ENCODE measurements around the gene COQ6.
"Not testable (repeated sequence)": the region's sequence is repeated elsewhere in the genome, so short reads cannot be mapped to it uniquely, and the experiment has no call there.

The COQ6 gene

DNA sequence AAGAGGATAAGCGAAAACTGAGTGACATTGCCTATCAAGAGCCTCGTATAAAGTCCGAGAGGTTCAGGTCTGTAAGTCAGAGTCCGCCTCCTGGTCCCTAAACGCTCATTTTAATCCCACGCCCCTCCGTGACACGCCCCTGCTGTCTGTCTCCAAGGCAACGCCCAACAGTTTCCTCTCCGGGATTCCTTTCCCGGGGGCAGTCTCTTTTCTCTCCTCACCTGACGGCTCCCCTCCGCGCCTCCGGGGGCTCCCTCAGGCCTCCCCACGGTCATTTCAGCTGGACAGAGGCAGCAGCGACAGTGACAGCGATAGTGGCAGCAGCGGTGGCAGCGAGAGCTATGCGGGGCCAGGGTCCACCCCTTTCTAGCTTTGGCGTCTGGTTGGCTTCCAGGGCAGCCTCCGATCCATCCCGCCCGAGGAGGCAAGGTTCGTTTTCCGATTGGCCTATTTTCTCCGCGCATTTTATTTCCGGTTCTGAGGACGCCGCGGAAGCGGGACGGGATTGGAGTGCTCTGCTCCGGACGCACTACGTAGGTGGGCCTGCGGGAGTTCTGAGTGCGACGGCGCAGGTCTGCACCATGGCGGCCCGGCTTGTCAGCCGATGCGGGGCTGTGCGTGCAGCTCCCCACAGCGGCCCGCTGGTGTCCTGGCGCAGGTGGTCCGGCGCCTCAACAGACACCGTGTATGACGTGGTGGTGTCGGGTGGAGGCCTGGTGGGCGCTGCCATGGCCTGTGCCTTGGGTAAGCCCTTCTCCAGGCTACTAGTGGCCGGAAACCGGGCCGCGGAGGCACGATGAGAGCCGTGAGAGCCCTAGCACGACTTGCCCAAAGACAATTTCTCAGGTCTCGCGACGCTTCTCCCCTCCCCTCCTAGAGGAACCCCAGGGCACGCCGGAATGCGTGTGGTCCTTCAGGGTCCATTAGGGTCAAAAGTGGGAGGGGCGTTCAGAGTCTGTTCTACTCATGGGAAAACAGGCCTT lies at the start of gene COQ6, which contains the start of gene FAM161B:
Gene COQ6 (plus strand): TSS at position 551 of the 983 bp plus-strand sequence. CDS start 31 bp downstream, at position 582.
Gene FAM161B (minus strand): TSS at position 343 of the 983 bp plus-strand sequence. CDS start 68 bp downstream, at position 275.
- peak; percentile 98 for DNase-seq

DNA sequence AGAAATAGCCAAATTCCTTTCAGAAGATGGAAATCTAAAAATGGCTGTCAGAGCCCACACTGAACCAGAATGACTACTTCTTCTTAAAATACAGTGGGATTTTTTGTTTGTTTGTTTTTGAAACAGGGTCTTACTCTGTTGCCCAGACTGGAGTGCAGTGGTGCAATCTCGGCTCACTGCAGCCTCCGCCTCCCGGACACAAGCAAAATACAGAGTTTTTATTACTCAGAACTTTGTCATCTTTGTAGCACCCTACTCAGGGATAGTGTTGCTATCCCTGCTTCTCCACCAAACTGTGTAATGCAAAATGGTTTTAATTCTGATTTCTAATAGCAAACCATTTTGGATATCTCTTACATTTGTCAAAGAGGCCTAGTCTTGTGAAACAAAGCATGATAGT lies 47.1 kb upstream of the COQ6 start:
- no peak for DNase-seq

DNA sequence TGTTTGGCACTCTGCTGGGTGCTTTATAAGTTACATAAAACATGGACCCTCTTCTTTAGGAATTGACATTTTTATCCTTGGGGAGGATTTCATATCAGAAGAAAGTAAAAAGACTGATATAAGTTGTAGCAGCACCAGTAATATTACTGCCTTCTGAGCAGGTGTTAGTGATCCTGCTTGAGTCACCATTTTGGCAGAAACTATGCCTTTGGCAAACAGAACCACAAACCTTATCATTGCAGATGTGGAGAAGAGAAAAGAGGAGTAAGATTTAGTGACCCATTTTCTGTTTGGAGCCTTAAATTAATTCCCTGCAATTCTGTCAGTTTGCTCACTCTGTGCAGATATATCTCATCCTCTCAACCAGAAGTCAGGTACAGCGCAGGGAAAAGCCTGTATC lies 40.4 kb upstream of the COQ6 start:
- no peak for DNase-seq

DNA sequence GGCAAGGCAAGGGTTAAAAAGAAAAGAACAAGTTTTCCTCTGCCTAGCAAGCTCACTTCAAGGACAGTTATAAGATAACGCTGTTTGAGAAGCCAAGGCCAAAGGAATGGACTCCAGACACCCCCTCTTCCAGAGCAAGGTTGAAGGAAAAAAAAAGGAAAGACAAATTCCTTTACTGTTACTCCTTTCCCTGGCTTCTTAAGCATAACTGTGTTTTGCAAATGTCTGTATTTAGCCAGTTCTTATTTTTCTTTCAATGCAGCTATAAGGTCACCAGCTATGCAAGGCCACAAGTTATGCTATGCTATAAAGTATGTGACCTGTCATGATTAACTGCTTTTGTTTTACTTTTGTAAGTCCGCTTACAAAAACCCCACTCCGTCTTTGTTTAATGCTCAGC lies 36.8 kb upstream of the COQ6 start:
- no peak for DNase-seq

DNA sequence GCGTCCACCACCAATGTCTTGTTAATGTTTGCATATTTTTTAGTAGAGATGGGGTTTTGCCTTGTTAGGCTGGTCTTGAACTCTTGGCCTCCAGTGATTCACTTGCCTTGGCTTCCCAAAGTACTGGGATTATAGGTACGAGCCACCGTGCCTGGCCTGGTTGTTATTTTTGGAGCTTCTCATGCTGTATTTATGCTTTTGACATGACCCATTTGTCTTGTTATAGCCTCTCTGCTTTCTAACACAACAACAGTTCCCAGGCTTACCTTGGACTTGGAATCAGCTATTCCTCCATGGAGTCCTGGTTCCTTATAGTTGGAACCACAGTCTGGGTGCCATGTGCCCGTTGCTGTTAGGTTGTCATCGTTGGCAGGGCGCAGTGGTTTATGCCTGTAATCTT lies 33.8 kb upstream of the COQ6 start:
- no peak for DNase-seq

DNA sequence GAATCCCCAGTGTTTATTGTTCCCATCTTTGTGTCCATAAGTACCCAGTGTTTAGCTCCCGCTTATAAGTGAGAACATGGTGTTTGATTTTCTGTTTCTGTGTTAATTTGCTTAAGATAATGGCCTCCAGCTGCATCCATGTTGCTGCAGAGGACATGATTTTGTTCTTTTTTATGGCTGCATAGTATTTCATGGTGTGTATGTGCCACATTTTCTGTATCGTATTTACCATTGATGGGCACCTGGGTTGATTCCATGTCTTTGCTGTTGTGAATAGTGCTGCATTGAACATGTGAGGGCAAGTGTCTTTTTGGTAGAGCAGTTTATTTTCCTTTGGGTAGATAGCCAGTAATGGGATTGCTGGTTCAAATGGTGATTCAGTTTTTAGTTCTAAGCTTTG lies 30.6 kb upstream of the COQ6 start:
- DNase-seq: not testable (repeated sequence)

DNA sequence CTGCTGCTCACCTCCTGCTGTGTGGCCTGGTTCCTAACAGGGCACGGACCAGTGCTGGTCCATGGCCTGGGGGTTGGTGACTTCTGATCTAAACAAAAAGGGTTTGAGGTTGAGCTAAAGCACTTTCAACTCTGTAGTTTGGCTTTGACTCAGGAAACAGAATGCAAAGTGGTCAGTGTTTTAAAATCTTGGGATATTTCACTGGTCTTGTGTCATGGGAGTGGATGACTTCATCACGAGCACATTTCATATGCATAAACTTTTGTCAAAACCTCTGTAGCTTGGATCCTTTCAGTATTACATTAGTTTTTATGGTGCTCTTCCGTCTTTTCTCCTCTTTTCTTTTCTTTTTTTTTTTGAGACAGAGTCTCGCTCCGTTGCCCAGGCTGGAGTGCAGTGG lies 25.8 kb upstream of the COQ6 start:
- DNase-seq: no peak

DNA sequence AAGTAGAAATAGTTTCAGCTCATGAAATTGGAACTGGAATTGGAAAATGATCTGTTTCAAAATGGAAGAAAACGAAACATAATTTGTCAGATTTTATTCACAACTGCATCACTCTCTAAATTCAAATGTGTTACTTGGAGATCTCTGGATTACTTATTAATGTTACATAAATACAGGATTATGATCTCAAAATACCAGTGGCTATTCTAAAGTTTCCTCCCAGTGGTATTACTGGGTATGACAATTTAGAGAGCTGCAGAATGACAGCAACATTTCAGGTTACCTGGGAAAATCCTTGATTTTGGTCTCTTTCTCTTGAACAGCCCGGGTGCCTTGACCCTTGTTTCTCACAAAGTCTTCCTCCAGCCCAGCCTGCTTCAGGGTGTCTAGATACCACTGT lies 14.4 kb upstream of the COQ6 start:
- no peak for DNase-seq

DNA sequence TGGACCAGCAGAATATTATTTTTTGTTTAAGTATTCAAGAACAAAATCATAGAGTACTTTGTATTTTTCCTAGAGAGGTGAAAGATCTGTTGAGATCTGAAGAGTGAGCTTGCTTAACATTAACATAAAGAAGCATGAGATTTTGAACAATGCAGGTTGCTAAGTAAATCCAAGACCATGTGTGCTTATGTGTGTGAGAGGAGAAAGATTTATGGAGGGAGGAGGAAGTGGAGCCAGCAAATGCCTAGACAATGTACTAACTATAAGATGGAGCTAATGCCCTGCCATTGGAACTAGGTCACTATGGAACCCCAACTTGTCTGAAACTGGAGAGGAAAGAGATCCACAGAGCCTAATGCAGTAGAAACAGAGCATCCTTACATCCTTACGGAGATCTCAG lies 13.6 kb upstream of the COQ6 start:
- no peak for DNase-seq

DNA sequence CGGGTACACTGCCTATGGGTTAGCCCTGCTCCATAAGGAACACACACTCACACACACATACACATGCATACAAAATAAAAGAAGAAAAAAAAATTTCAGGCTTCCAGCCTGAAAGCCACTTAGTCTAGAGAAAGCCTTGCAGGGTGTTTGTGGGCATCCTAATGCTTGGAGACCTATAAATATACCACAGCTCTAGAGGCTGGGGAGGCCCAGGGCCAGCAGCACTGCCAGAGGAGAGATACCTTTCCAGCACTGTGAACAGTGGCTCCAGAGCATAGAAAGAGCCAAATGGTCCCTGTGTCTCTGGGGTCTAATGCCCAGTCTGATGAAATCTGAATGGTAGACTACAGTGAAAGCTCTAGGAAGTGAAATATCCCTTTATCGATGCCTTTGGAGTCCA lies 13.1 kb upstream of the COQ6 start:
- no peak for DNase-seq

DNA sequence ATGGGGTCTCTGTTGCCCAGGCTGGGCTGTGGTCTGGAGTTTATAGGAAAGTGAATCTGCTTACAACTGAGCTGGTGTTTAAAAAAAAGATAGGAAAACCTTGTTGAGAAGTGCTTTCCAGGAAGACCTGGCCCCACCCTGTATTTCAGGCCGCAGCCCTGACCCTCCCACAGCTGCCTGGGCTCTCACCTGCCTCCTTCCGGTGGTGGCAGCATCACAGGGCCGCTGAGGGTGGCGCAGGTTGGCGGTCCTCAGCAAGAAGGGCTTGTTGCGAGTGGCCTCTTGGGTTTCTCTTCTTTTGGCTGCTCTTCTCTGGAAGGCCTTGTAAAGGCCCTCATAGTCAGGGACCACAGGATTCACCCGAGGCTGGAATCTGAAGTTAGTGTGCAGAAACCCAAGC lies 7.9 kb upstream of the COQ6 start:
- DNase-seq: no peak

DNA sequence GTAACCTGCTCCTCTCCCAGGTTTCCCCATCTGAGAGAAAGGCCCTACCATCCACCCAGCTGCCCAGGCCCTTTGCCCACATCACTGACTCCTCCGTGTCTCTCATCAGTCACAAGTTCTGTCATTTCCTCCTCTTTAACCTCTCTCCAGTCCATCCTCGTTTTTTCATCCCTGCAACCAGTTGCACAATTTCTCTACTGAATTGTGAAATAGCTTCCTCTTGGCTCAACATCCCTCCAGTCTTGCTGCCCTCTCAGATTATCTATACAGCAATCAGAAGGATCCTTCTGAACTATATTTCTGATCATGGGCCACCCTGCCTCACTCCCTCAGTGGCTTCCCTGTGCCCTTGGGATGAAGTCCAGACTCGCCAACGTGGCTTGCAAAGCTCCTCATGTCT lies 7.0 kb upstream of the COQ6 start:
- DNase-seq: no peak

DNA sequence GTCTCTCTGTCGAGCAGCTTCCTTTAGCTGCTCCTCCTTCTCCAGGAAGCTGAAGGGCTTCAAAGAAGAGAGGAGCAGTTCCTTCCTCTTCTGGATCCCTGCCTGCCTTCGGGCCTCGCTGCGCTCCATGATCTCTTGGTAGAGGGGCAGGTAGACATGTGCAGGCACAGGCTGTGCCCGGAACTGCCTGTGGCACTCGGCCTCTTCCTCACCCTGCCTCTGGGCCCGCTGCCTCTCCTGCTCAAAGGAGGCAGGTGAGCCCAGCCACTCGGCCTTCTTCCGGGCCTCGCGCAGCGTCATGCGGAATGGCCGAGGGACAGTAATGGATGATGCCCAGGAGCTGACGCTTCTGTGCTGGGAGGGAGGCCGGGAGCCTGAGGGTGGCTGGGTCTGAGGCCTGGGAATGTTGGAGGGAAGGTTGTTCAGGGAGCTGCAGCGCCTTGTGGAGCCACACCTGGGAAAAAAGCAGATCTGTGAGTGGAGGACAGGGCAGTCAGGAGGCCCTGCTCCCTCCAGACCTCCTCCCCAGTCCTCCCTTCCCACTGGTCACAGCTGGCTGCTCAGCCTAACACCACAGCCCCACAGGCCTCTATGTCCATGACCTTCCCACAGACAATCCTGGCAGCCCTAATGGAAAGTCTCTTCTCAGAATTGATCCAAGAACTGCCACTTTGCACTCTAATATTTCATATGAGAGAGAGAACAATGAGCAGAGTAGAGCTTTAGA lies 5.5 kb upstream of the COQ6 start:
- no peak for DNase-seq

DNA sequence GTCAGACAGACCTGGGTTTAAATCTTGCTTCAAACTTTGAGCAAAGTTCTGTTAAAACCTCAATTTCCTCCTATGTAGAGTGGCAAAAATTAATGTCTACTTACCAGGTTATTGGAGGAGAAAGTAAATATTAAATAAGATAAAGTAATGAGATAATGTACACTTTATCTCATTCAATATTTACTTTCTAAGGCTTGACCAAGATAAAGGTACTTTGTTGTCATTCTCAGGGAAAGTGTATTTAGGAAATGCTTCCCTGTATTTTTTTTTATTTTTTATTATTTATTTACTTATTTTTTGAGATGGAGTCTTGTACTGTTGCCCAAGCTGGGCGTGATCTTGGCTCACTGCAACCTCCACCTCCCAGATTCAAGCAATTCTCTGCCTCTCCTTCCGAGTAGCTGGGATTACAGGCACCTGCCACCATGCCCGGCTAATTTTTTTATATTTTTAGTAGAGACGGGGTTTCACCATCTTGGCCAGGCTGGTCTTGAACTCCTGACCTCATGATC lies 4.9 kb upstream of the COQ6 start:
- DNase-seq: no peak

DNA sequence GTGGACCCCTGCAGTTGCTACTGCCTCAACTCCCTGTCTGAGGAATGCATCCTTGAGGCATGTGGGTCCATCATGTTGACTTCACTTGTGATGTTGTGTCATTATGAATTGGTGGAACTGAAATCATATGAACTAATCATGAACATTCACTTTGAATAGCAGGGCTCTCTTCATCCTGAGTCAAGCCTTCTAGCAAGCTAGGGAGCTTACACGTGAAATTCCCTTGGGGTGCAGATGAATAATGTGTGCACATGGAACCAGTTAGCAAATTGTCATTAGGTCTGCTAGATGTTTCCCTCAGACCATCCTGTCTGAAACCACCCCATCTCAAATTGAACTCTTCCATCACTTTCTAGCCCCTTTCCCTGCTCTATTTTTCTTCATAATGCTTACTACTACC lies 3.6 kb downstream of the COQ6 start:
- DNase-seq: no peak

DNA sequence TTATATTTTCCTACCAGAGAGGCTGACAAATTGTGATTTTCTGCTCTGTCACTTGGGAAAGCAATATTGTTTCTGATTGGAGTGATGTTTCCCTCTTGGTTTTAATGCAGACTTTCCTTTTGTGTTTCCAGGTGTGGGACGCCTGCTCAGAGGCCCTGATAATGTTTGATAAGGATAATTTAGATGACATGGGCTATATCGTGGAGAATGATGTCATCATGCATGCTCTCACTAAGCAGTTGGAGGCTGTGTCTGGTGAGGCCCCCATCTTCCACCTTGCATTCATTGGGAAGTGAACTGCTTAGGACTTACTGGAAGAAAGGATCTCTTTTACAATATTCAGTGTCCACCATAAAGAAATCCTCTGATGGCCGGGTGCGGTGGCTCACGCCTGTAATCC lies 5.6 kb downstream of the COQ6 start:
- no peak for DNase-seq

DNA sequence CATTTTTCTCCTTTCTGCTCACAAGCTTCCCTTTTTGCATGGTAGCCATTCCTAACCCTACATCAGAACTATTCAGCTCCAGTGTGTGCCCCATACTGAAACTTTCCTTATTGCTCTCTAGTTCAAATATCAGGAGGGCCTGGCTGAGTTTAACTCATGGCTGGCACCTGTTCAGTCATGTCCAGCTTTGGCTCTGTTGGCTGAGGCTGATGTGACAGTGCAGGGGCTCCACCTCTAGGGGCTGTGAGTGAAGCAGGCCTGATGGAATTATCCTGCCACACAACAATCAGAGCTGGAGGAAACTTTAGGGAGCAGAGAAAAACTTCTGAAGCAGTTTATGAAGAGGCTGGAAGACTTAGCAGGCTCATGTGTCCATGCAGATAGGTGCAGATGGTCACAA lies 8.5 kb downstream of the COQ6 start:
- no peak for DNase-seq

DNA sequence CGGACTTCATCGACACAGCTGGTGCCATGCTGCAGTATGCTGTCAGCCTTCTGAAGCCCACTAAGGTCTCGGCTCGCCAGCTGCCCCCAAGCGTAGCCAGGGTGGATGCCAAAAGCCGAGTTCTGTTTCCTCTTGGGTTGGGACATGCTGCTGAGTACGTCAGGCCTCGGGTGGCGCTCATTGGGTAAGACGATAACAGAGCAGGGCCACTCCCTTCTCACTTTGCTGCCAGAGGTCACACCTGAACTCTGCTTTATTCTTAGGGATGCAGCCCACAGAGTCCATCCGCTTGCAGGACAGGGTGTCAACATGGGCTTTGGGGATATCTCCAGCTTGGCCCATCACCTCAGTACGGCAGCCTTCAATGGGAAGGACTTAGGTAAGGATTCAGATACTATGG lies 11.1 kb downstream of the COQ6 start:
- DNase-seq: no peak

DNA sequence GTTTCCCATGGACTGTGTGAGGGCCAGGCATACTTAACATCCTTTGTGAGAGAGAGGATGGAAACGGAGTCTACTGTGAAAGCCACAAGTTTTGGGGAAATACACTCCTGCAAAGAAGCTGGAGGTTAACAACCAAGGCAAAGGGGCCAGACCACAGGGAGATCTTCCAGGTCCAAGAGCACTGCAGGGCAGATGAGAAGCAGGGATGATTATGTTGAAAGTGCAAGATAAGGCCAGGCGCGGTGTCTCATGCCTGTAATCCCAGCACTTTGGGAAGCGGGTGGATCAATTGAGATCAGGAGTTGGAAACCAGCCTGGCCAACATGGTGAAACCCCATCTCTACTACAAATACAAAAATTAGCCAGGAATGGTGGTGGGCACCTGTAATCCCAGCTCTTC lies 15.1 kb downstream of the COQ6 start:
- DNase-seq: no peak

DNA sequence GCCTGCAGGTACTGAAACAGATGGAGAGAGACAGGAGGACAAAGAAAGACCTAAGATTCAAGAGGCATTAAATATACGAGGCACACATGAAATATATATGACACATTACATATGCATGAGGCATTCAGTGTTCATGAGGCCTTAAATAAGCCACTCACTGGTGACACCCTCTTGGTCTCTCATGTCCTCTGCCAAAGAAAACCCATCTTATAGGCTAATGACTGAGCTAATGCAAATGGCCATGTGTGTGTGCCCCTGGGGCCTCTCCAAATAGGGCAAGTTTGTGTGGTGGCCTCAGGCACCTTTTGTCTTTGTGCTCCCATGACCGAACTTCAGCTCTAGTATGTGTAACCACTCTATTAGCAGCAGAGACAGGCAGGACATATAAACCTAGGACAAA lies 18.8 kb downstream of the COQ6 start:
- DNase-seq: no peak

DNA sequence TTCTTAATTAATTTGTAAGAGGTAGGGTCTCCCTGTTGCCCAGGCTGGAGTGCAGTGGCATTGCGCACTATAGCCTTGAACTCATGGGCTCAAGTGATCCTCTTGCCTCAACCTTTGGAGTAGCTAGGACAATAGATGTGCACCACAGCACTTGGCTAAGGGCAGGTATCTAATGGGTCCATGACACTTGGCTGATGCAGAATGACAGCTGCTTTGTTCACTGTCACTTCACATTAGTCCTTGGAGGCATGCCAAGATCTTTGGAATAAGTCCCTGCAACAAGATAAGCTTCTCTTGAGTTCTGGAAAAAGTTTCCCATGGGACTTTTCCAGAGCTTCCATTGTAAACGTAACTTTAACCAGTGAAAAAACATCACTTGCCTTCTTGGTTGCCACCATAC lies 23.4 kb downstream of the COQ6 start:
- peak; percentile 41 for DNase-seq

DNA sequence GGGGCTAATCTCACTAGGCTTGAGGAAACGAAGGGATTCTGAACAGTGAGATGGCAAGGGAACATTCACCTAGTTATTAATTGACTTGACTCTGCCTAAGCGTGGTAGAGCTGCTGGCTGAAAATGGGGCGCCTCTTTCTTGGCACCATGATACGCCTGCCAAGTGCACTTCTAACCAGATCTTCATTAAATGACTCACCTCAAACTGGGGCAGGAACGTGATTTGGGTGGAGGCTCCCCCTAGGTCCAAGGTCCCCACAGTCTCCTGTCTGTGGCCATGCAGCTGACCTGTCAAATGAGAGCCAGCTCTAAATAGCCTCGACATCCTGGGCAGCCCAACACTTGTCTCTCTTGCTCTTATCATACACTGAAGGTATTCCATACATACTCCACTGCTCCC lies 26.0 kb downstream of the COQ6 start:
- DNase-seq: no peak

DNA sequence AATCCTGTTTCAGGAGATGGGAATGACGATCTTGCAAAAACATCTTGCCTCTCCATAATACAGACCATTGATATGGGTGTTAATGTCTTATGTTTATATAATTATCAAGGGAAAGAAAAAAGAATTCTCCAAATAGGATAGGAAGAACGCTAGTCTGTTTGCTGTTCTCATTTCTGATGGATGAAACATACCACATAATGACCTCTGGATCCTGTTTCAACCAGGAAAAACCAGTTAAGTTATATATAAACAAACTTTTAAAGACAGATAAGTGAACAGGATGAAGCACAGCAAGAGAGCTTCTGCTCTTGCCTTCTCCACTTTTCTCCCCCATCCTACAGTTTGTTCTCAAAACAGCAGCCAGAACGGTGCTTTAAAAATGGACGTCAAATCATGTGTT lies 27.8 kb downstream of the COQ6 start:
- no peak for DNase-seq

DNA sequence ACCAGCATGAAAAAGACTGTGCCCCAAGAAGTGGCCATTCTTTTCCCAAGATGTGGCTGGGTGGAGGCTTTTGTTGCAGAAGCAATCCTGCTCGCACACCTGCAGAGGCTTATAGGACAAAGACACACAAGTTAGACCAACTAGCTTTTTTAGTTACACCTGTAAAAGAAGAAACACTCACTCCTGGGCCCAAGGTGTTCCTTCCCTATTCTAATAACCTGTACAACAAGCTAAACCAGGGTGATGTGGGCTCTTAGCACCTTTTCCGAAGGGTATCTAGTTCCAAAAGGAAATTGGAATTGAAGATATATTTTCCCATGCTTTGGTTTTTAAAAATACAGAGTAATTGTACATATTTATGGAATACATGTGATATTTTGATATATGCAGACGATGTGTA lies 38.0 kb downstream of the COQ6 start:
- no peak for DNase-seq

Measured in NCI-H1105 treated with DMSO at 0.1 percent for 48 hours (cell line).